ENCODE results near the gene INO80B. TPM values are rescaled to one million over a fixed set of nuclear protein-coding genes. Genes with fewer than 3 reads are reported as not detected.

The INO80B gene
- polyA plus RNA-seq, 2 of the 4 experiments (the other 2 are of a cell fraction), result 19.9 to 74.6 TPM

DNA sequence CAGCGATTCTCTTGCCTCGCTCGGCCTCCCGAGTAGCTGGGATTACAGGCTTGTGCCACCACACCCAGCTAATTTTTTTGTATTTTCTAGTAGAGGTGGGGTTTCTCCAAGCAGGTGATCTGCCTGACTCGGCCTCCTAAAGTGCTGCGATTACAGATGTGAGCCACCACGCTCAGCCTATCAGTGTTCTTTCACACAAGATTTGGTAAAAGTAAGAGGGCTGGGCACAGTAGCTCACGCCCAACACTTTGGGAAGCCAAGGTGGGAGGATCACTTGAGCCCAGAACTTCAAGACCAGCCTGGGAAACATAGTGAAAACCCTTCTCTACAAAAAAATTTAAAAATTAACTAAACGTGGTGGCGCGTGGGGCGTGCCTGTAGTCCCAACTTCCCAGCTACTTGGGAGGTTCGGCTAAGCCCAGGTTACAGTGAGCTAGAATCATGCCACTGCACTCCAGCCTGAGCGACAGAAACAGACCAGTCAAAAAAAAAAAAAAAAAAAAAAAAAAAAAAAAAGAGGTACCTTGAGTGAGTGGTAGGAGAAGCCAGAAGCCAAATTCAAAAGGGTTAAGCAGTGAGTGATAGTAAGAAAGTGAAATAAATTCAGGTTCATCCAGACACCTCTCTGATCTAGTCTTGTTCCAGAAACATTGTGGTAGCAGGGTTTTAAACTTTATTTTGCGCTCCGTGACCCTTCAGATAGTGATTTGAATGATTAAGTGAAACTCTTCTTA lies 16.6 kb downstream of the INO80B start:
- peak overlapping the region; percentile 86 to 91 for H3K27ac ChIP-seq
- peak in 1 of 2 experiments; percentile 2; a peak in 2 of 6 replicates for ATAC-seq
- H3K9me3 ChIP-seq, result no peaks in the 10 kb centered on the region
- peaks cover 16% of the 10 kb centered on the region for H3K4me1 ChIP-seq
- H3K4me3 ChIP-seq, result peak overlapping the region; percentile 63
- POLR2A ChIA-PET, result interaction anchor here (0.6 to 3.1 kb wide), 7 partner anchors 8 to 734 kb away, joined by 3 to 37 read pairs (median 5); partner anchors contain the start of genes CCDC142, TPRKB, TTC31 and WBP1
- DNase-seq (ENCODE audit: low read depth in 1 of 2, low spot score in 1 of 2), result no peak
- TF ChIP-seq, protein P1, sequence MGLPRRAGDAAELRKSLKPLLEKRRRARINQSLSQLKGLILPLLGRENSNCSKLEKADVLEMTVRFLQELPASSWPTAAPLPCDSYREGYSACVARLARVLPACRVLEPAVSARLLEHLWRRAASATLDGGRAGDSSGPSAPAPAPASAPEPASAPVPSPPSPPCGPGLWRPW (IDR thresholded peaks at IDR 0.05), result no peak
- 0 out of 2 replicates have a peak, but pooled peaks have one; percentile 45 for TF ChIP-seq HOXA7 (CRISPR knock-in tag; IDR thresholded peaks at IDR 0.05)
- 60% methylated on average over 16 of the region's 16 CpGs for WGBS (ENCODE audit: missing lambda C conversion rate)
- CTCF ChIA-PET, result interaction anchor here (0.6 to 5.2 kb wide), 2 partner anchors 11 to 18 kb away, joined by 3 to 37 read pairs; partner anchors contain the start of genes CCDC142 and TTC31
- peak overlapping the region; percentile 92 for H3K4me2 ChIP-seq
- no peak for FAIRE-seq

DNA sequence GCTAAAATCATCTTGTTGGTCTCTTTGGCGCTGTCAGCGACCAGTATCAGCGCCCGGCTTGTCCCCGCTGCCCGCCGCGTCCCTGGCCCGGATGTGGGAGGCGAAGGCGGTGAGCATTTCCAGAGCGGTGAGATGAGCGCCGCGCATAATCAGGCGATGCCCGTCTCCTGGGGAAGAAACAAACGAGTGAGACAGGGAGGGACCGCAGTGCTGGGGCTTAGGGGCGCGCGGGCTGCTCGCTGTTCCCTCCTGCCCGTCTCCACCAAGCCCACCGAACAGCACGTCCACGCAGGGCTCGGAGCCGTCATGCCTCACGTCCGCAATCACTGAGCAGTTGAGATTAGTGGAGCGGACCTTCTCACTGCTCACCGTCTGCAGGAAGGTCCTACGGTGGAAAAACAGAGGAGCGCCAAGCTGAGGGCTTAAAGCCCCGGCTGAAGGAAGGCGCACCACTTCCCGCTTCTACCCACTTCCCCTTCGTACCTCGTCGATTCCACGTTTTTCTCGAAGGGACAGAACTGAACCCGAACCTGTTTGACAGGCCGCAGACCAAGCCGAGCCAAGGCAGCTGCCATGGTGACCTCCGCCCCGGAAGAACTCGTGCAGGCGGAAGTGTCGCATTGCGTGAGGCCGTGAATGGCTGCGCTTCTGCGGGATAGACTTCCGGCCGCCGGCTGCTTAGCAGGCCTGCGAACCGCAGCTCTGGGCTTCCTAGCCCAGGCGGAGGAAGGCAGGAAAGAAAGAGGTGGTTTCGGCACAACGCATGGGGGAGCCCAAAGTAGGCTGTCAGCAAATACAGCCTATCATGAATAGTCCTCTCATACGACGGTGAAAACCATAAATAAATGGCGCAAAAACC lies 17.4 kb downstream of the INO80B start, which contains the start of gene MRPL53:
MRPL53 (minus strand) TSS at position 595 of the 859 bp plus-strand sequence; CDS start at position 575, 20 bp downstream.
- POLR2A ChIA-PET, result interaction anchor here (0.6 to 3.1 kb wide), 7 partner anchors 9 to 32 kb away, joined by 3 to 37 read pairs (median 7); partner anchors contain the start of genes CCDC142, INO80B, TTC31 and WBP1
- CTCF ChIA-PET, result interaction anchor here (0.6 to 5.2 kb wide), 6 partner anchors 10 to 1264 kb away, joined by 3 to 37 read pairs (median 4); partner anchors contain the start of genes CCDC142, LBX2 and TTC31
- no peak for TF ChIP-seq HOXB13 (CRISPR knock-in tag; IDR thresholded peaks at IDR 0.05; ENCODE audit: low read depth)
- peak; percentile 94 for TF ChIP-seq POLR2A (IDR thresholded peaks at IDR 0.05; ENCODE audit: low read length)
- TF ChIP-seq ZC3H11A (IDR thresholded peaks at IDR 0.05), result no peak; the same call in 1 of the 2 replicates
- peak; percentile 20 for TF ChIP-seq CHD2 (IDR thresholded peaks at IDR 0.05; ENCODE audit: low read length, partially characterized antibody)
- TF ChIP-seq KDM5A (IDR thresholded peaks at IDR 0.05), result peak; percentile 92
- no peak for TF ChIP-seq RFX5 (IDR thresholded peaks at IDR 0.05)
- 0 out of 2 replicates have a peak, but pooled peaks have one; percentile 71 for TF ChIP-seq HDAC2 (IDR thresholded peaks at IDR 0.05)
- TF ChIP-seq CBX8 (IDR thresholded peaks at IDR 0.05), result no peak
- peak; percentile 83 for TF ChIP-seq GATA3 (IDR thresholded peaks at IDR 0.05; ENCODE audit: borderline replicate concordance)
- TF ChIP-seq, protein P2, sequence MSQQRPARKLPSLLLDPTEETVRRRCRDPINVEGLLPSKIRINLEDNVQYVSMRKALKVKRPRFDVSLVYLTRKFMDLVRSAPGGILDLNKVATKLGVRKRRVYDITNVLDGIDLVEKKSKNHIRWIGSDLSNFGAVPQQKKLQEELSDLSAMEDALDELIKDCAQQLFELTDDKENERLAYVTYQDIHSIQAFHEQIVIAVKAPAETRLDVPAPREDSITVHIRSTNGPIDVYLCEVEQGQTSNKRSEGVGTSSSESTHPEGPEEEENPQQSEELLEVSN (IDR thresholded peaks at IDR 0.05; ENCODE audit: borderline replicate concordance, low read depth), result peak; percentile 44; the same call in 1 of the 2 replicates
- TF ChIP-seq, protein P3, sequence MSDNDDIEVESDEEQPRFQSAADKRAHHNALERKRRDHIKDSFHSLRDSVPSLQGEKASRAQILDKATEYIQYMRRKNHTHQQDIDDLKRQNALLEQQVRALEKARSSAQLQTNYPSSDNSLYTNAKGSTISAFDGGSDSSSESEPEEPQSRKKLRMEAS (IDR thresholded peaks at IDR 0.05), result peak; percentile 95
- TF ChIP-seq PHF8 (IDR thresholded peaks at IDR 0.05; ENCODE audit: borderline replicate concordance, low read depth), result peak; percentile 73
- TF ChIP-seq, protein P1 (IDR thresholded peaks at IDR 0.05), result no peak
- TF ChIP-seq, protein P4, sequence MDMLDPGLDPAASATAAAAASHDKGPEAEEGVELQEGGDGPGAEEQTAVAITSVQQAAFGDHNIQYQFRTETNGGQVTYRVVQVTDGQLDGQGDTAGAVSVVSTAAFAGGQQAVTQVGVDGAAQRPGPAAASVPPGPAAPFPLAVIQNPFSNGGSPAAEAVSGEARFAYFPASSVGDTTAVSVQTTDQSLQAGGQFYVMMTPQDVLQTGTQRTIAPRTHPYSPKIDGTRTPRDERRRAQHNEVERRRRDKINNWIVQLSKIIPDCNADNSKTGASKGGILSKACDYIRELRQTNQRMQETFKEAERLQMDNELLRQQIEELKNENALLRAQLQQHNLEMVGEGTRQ (IDR thresholded peaks at IDR 0.05), result 0 out of 2 replicates have a peak, but pooled peaks have one; percentile 9
- peak; percentile 88 to 100 for TF ChIP-seq JUN (IDR thresholded peaks at IDR 0.05)
- no peak for TF ChIP-seq FOSL2 (IDR thresholded peaks at IDR 0.05)
- peak; percentile 39; the same call in 1 of the 2 replicates for TF ChIP-seq FOSL2 (CRISPR knock-in tag; IDR thresholded peaks at IDR 0.05)
- no peak; the same call in 1 of the 2 replicates for TF ChIP-seq EHF (CRISPR knock-in tag; IDR thresholded peaks at IDR 0.05)
- 0 out of 2 replicates have a peak, but pooled peaks have one; percentile 56 for TF ChIP-seq TP53 (CRISPR knock-in tag; IDR thresholded peaks at IDR 0.05)
- TF ChIP-seq CEBPB (IDR thresholded peaks at IDR 0.05), result no peak; a peak in 1 of 4 replicates
- TF ChIP-seq, protein P5, sequence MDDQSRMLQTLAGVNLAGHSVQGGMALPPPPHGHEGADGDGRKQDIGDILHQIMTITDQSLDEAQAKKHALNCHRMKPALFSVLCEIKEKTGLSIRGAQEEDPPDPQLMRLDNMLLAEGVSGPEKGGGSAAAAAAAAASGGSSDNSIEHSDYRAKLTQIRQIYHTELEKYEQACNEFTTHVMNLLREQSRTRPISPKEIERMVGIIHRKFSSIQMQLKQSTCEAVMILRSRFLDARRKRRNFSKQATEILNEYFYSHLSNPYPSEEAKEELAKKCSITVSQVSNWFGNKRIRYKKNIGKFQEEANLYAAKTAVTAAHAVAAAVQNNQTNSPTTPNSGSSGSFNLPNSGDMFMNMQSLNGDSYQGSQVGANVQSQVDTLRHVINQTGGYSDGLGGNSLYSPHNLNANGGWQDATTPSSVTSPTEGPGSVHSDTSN (IDR thresholded peaks at IDR 0.05), result peak; percentile 93
- TF ChIP-seq POLR2AphosphoS2 (conservative IDR thresholded peaks at IDR 0.05; ENCODE audit: low read length), result peak; percentile 92
- peak; percentile 29 for TF ChIP-seq MAFK (IDR thresholded peaks at IDR 0.05; ENCODE audit: partially characterized antibody)
- no peak for TF ChIP-seq FOSB (CRISPR knock-in tag; IDR thresholded peaks at IDR 0.05)
- TF ChIP-seq, protein P6, sequence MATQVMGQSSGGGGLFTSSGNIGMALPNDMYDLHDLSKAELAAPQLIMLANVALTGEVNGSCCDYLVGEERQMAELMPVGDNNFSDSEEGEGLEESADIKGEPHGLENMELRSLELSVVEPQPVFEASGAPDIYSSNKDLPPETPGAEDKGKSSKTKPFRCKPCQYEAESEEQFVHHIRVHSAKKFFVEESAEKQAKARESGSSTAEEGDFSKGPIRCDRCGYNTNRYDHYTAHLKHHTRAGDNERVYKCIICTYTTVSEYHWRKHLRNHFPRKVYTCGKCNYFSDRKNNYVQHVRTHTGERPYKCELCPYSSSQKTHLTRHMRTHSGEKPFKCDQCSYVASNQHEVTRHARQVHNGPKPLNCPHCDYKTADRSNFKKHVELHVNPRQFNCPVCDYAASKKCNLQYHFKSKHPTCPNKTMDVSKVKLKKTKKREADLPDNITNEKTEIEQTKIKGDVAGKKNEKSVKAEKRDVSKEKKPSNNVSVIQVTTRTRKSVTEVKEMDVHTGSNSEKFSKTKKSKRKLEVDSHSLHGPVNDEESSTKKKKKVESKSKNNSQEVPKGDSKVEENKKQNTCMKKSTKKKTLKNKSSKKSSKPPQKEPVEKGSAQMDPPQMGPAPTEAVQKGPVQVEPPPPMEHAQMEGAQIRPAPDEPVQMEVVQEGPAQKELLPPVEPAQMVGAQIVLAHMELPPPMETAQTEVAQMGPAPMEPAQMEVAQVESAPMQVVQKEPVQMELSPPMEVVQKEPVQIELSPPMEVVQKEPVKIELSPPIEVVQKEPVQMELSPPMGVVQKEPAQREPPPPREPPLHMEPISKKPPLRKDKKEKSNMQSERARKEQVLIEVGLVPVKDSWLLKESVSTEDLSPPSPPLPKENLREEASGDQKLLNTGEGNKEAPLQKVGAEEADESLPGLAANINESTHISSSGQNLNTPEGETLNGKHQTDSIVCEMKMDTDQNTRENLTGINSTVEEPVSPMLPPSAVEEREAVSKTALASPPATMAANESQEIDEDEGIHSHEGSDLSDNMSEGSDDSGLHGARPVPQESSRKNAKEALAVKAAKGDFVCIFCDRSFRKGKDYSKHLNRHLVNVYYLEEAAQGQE (IDR thresholded peaks at IDR 0.05), result 0 out of 2 replicates have a peak, but pooled peaks have one; percentile 24

More for the DNA sequence above, 17.4 kb downstream of the INO80B start, which contains the start of gene MRPL53:
- Histone ChIP-seq H3K9me3 (no peaks in the 10 kb centered on the region), H3K4me3 (peak within 1 kb of the TSS; percentile 63), H3K4me1 (peaks cover 16% of the 10 kb centered on the region), H3K27ac (peak within 1 kb of the TSS; percentile 86 to 91), H3K4me2 (peak within 1 kb of the TSS; percentile 92)
- FAIRE-seq (no peak), ATAC-seq (peak; percentile 93 to 94), DNase-seq (ENCODE audit: low read depth in 1 of 2, low spot score in 1 of 2) (peak; percentile 70 to 98)
- WGBS (ENCODE audit: missing lambda C conversion rate), result 1% methylated on average over 66 of the region's 66 CpGs
